ENCODE data around the gene RAET1E. TPM values are rescaled to one million over a fixed set of nuclear protein-coding genes. Genes with fewer than 3 reads are reported as not detected.
"Not testable (repeated sequence)": the region's sequence is repeated elsewhere in the genome, so short reads cannot be mapped to it uniquely, and the experiment has no call there.

RAET1E gene
- total RNA-seq, 2 donors from 2014 or later: 0.21 TPM; not detected in 1

DNA sequence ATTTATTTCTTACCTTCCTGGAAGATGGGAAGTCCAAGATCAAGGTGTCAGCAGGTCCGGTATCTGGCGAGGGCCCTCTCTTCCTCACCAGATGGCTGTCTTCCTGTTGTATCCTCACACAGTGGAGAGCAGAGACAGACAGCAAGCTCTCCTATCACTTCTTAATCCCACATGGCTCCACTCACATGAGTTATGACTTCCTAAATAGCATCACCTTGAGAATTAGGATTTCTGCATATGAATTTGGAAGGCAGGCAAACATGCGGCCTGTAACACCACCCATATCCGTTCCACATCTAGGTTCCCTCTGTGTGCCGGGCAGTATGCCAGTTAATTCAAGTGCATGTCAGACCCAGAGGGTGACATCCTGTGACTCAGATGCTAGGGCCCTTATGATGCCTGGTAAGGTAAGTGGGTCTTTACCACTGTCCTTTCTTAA is 2.1 kb downstream of the RAET1E start:
- TF ChIP-seq, protein P1, sequence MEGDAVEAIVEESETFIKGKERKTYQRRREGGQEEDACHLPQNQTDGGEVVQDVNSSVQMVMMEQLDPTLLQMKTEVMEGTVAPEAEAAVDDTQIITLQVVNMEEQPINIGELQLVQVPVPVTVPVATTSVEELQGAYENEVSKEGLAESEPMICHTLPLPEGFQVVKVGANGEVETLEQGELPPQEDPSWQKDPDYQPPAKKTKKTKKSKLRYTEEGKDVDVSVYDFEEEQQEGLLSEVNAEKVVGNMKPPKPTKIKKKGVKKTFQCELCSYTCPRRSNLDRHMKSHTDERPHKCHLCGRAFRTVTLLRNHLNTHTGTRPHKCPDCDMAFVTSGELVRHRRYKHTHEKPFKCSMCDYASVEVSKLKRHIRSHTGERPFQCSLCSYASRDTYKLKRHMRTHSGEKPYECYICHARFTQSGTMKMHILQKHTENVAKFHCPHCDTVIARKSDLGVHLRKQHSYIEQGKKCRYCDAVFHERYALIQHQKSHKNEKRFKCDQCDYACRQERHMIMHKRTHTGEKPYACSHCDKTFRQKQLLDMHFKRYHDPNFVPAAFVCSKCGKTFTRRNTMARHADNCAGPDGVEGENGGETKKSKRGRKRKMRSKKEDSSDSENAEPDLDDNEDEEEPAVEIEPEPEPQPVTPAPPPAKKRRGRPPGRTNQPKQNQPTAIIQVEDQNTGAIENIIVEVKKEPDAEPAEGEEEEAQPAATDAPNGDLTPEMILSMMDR (IDR thresholded peaks at IDR 0.05): no peak
- Histone ChIP-seq H3K27me3 (no peaks in the 10 kb centered on the region), H3K4me1 (peaks cover 13% of the 10 kb centered on the region), H3K36me3 (no peaks in the 10 kb centered on the region), H3K27ac (peak overlapping the region; percentile 63), H3K9ac (ENCODE audit: low read depth in 2 of 2, low read length in 2 of 2) (peak overlapping the region in 1 of 2 donors; percentile 32), H3K4me3 (no peak overlapping the region), H3K9me3 (no peaks in the 10 kb centered on the region)
- intact Hi-C loops (cut with DNase I): no loop called here
- peak; percentile 40 for DNase-seq

DNA sequence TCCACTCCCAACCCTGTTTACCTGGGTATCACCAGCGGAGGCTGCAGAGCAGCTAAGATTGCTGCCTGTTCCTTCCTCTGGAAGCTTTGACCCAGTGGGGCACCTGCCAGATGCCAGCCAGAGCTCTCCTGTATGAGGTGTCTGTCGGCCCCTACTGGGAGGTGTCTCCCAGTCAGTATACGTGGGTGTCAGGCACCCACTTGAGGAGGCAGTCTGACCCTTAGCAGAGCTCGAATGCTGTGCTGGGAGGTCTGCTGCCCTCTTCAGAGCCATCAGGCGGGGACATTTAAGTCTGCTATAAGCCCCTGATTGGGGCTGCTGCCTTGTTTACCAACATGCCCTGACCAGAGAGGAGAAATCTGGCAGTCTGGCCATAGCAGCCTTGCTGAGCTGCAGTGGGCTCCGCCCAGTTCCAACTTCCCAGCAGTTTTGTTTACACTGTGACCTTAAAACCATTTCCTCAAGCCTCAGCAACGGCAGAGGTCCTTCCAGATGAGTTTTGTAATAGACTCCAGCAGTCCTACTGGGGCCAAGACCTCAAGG is 2.8 kb downstream of the RAET1E start:
- TF ChIP-seq, protein P1 (IDR thresholded peaks at IDR 0.05): no peak
- Histone ChIP-seq H3K9me3 (no peaks in the 10 kb centered on the region), H3K27ac (peak overlapping the region; percentile 63), H3K36me3 (no peaks in the 10 kb centered on the region), H3K4me1 (peaks cover 13% of the 10 kb centered on the region), H3K4me3 (no peak overlapping the region), H3K9ac (ENCODE audit: low read depth in 2 of 2, low read length in 2 of 2) (no peak overlapping the region), H3K27me3 (no peaks in the 10 kb centered on the region)
- peak; percentile 81 for DNase-seq
- intact Hi-C loops (cut with DNase I): no loop called here

DNA sequence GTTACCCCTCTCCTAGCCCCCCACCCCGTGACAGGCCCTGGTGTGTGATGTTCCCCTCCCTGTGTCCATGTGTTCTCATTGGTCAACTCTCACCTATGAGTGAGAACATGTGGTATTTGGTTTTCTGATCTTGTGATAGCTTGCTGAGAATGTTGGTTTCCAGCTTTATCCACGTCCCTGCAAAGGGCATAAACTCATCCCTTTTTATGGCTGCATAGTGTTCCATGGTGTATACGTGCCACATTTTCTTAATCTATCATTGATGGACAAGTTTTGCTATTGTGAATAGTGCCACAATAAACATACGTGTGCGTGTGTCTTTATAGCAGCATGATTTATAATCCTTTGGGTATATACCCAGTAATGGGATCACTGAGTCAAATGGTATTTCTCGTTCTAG is 6.0 kb downstream of the RAET1E start:
- DNase-seq; H3K9me3 ChIP-seq; intact Hi-C loops (cut with DNase I); H3K9ac ChIP-seq (ENCODE audit: low read depth in 2 of 2, low read length in 2 of 2); H3K27me3 ChIP-seq; H3K4me3 ChIP-seq; H3K27ac ChIP-seq; H3K36me3 ChIP-seq: not testable (repeated sequence)
- peaks cover 13% of the 10 kb centered on the region for H3K4me1 ChIP-seq

DNA sequence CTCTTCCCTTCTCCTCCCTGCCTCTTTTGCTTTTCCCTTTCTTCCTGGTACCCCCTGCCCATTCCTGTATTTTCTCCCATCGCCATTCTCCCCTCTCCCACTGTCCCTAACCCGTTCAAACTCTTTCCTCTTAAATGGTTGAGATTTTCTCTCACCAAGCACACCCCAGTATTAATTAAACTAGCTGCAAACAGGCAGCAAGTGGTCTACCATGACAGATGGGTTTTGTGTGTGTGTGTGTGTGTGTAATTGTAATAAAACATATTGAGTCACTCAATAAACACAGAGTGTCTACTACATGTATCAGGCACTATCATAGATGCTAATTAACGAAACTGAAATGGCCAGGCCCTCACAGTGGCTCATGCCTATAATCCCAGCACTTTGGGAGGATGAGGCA is 6.7 kb downstream of the RAET1E start:
- Histone ChIP-seq H3K4me1 (peaks cover 13% of the 10 kb centered on the region), H3K9me3 (no peaks in the 10 kb centered on the region), H3K36me3 (no peaks in the 10 kb centered on the region), H3K27me3 (no peaks in the 10 kb centered on the region), H3K4me3 (no peak overlapping the region), H3K27ac (no peak overlapping the region), H3K9ac (ENCODE audit: low read depth in 2 of 2, low read length in 2 of 2) (no peak overlapping the region)
- no peak for DNase-seq
- intact Hi-C loops (cut with DNase I): no loop called here
- TF ChIP-seq, protein P1 (IDR thresholded peaks at IDR 0.05): no peak

DNA sequence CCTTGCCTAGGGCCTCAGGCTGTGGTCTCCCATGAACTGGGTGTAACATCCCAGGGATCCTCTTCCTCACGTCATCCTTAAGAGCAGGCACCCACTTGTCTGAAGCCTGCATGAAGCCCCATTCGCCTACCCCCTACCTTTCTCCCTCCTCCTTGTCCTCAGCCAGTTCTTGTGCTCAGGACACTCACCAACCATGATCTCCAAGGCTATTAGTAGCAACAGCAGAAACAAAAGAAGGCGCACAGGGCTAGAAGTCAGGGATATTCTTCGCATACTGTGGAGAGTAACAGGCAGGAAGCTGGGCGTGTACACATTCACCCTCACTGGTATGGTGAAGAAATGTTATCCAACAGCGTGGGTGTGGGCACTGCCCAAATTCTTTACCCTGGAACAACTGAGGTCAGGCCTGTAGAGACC is 7.3 kb downstream of the RAET1E start:
- H3K4me1 ChIP-seq: peaks cover 10% of the 10 kb centered on the region
- no peaks in the 10 kb centered on the region for H3K27me3 ChIP-seq
- no peaks in the 10 kb centered on the region for H3K9me3 ChIP-seq
- intact Hi-C loops (cut with DNase I): no loop called here
- H3K4me3 ChIP-seq: no peak overlapping the region
- TF ChIP-seq, protein P1 (IDR thresholded peaks at IDR 0.05): no peak
- no peaks in the 10 kb centered on the region for H3K36me3 ChIP-seq
- H3K9ac ChIP-seq (ENCODE audit: low read depth in 2 of 2, low read length in 2 of 2): no peak overlapping the region
- H3K27ac ChIP-seq: no peak overlapping the region
- DNase-seq: no peak

DNA sequence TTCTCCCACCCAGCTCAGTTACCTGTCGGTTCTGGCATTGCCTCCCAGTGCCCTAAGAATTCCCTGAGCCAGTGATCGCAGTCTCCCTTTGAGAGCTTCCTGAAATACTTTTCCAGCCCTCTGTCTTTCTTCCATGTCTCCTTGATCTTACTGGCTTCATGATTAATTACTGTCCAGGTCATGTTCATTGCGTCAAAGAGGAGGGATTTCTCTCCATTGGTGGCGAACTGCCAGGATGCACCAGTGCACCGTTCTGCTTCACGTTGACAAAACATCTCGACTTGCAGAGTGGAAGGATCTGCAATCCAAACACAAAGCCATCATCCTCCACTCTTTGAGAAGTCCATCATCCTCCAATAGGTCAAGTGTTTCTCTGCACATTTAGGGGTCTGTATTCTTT is 8.6 kb downstream of the RAET1E start:
- Histone ChIP-seq H3K27ac (no peak overlapping the region), H3K4me3 (no peak overlapping the region), H3K36me3 (no peaks in the 10 kb centered on the region), H3K9ac (ENCODE audit: low read depth in 2 of 2, low read length in 2 of 2) (no peak overlapping the region), H3K4me1 (no peaks in the 10 kb centered on the region), H3K9me3 (no peaks in the 10 kb centered on the region), H3K27me3 (no peaks in the 10 kb centered on the region)
- intact Hi-C loops (cut with DNase I): no loop called here
- TF ChIP-seq, protein P1 (IDR thresholded peaks at IDR 0.05): no peak
- DNase-seq: no peak
